WTC11 (cell line): Measurements from ENCODE around the gene ZDHHC21. TPM values are rescaled to one million over a fixed set of nuclear protein-coding genes. Genes with fewer than 3 reads are reported as not detected.

Experiments used
- ATAC-seq: fragments of 200-7000 bp; cut with Tn5 transposase; 2 replicates; pipeline ENCODE4 v1.10.0; 2021; ENCODE audit warnings: mild to moderate bottlenecking, moderate library complexity
- CTCF ChIA-PET: fragments of 300-600 bp; sonication (Branson Sonifier 250); formaldehyde crosslinking; loops from one replicate; lab custom pipeline; 2021; ENCODE audit warnings: antibody characterized with exemption; lab: Charles Lee
- POLR2A ChIA-PET: fragments of 350-600 bp; sonication (Branson Sonifier 250); formaldehyde crosslinking; loops from one replicate; lab custom pipeline; 2021; ENCODE audit warnings: antibody characterized with exemption; lab: Charles Lee
- DNase-seq: peaks from one replicate; pipeline ENCODE4 v3.0.0; 2021; ENCODE audit warnings: low spot score
- H3K27ac Mint-ChIP-seq: 2 replicates; pipeline ENCODE4 v1.8.0; 2021; ENCODE audit warnings: mixed read lengths
- H3K27me3 Mint-ChIP-seq: 2 replicates; pipeline ENCODE4 v1.8.0; 2021; ENCODE audit warnings: low read depth, mild to moderate bottlenecking, moderate library complexity, mixed read lengths
- H3K36me3 Mint-ChIP-seq: 2 replicates; pipeline ENCODE4 v1.8.0; 2021; ENCODE audit warnings: mixed read lengths
- H3K4me1 Mint-ChIP-seq: 2 replicates; pipeline ENCODE4 v1.8.0; 2022; ENCODE audit warnings: mixed read lengths
- H3K4me3 Mint-ChIP-seq: 2 replicates; pipeline ENCODE4 v1.8.0; 2021; ENCODE audit warnings: mild to moderate bottlenecking, moderate library complexity, mixed read lengths
- H3K9me3 Mint-ChIP-seq: 2 replicates; pipeline ENCODE4 v1.8.0; 2021; ENCODE audit warnings: mixed read lengths
- CREM ChIP-seq: sonication (generic); formaldehyde crosslinking; IDR thresholded peaks from 2 replicates; pipeline ENCODE4 v1.8.1; 2022; ENCODE audit warnings: mild to moderate bottlenecking, missing genetic modification reagents, moderate library complexity
- ESRRA ChIP-seq: sonication (generic); formaldehyde crosslinking; IDR thresholded peaks from 2 replicates; pipeline ENCODE4 v1.8.1; 2022; ENCODE audit warnings: mild to moderate bottlenecking, missing genetic modification reagents, borderline replicate concordance
- HMGA2 ChIP-seq: fragments of 250-450 bp; sonication (Bioruptor Pico); IDR thresholded peaks from 2 replicates; pipeline ENCODE4 v1.4.0; 2021; ENCODE audit warnings: mild to moderate bottlenecking, moderate library complexity
- IRF2 ChIP-seq: sonication (generic); formaldehyde crosslinking; IDR thresholded peaks from 2 replicates; pipeline ENCODE4 v1.8.0; 2022; ENCODE audit warnings: low read depth, missing genetic modification reagents, borderline replicate concordance
- JUN ChIP-seq: sonication (generic); formaldehyde crosslinking; IDR thresholded peaks from 2 replicates; pipeline ENCODE4 v1.8.0; 2023; ENCODE audit warnings: mild to moderate bottlenecking, missing genetic modification reagents
- NFATC4 ChIP-seq: fragments of 250-450 bp; sonication (Bioruptor Pico); IDR thresholded peaks from 2 replicates; pipeline ENCODE4 v1.9.0; 2021; ENCODE audit warnings: mild to moderate bottlenecking
- PREB ChIP-seq: sonication (generic); formaldehyde crosslinking; IDR thresholded peaks from 2 replicates; pipeline ENCODE4 v1.8.1; 2022; ENCODE audit warnings: mild to moderate bottlenecking, missing genetic modification reagents, moderate library complexity, borderline replicate concordance
- SP1 ChIP-seq: sonication (generic); formaldehyde crosslinking; conservative IDR thresholded peaks from 2 replicates; pipeline ENCODE4 v1.8.1; 2022; ENCODE audit warnings: missing genetic modification reagents
- STAT6 ChIP-seq: sonication (generic); formaldehyde crosslinking; conservative IDR thresholded peaks from 2 replicates; pipeline ENCODE4 v1.8.1; 2023; ENCODE audit warnings: mild to moderate bottlenecking, low read depth, missing genetic modification reagents, moderate library complexity
- TP53 ChIP-seq: sonication (generic); formaldehyde crosslinking; IDR thresholded peaks from 2 replicates; pipeline ENCODE4 v1.8.1; 2023; ENCODE audit warnings: mild to moderate bottlenecking, missing genetic modification reagents
- ZNF219 ChIP-seq: sonication (generic); formaldehyde crosslinking; IDR thresholded peaks from 2 replicates; pipeline ENCODE4 v1.8.0; 2023; ENCODE audit warnings: missing genetic modification reagents, mild to moderate bottlenecking, borderline replicate concordance
- ZNF263 ChIP-seq: sonication (generic); formaldehyde crosslinking; IDR thresholded peaks from 2 replicates; pipeline ENCODE4 v1.8.1; 2022; ENCODE audit warnings: low read depth, mild to moderate bottlenecking, moderate library complexity, missing genetic modification reagents
- ZNF512 ChIP-seq: sonication (generic); formaldehyde crosslinking; IDR thresholded peaks from 2 replicates; pipeline ENCODE4 v1.8.1; 2022; ENCODE audit warnings: missing genetic modification reagents, borderline replicate concordance
- total RNA-seq: library from RNA; stranded (reverse); gene quantifications from 3 replicates; pipeline ENCODE4 v1.2.3, GENCODE V29; 2021
- TF ChIP-seq, protein P1 (sequence below): sonication (generic); formaldehyde crosslinking; IDR thresholded peaks from 2 replicates; pipeline ENCODE4 v1.8.0; 2023; ENCODE audit warnings: missing genetic modification reagents
- TF ChIP-seq, protein P2 (sequence below): fragments of 250-450 bp; sonication (Bioruptor Pico); IDR thresholded peaks from 2 replicates; pipeline ENCODE4 v1.9.0; 2021; ENCODE audit warnings: mild to moderate bottlenecking
- TF ChIP-seq, protein P3 (sequence below): sonication (generic); formaldehyde crosslinking; IDR thresholded peaks from 2 replicates; pipeline ENCODE4 v1.8.0; 2022; ENCODE audit warnings: mild to moderate bottlenecking, missing genetic modification reagents
- TF ChIP-seq, protein P4 (sequence below): fragments of 250-450 bp; sonication (Bioruptor Pico); IDR thresholded peaks from 2 replicates; pipeline ENCODE4 v2.1.2; 2022; ENCODE audit warnings: mild to moderate bottlenecking, moderate library complexity
- TF ChIP-seq, protein P5 (sequence below): sonication (generic); formaldehyde crosslinking; IDR thresholded peaks from 2 replicates; pipeline ENCODE4 v1.8.1; 2023; ENCODE audit warnings: mild to moderate bottlenecking, missing genetic modification reagents, moderate library complexity
- TF ChIP-seq, protein P6 (sequence below): sonication (generic); formaldehyde crosslinking; IDR thresholded peaks from 2 replicates; pipeline ENCODE4 v1.8.1; 2023; ENCODE audit warnings: mild to moderate bottlenecking, missing genetic modification reagents

The ZDHHC21 gene
- total RNA-seq, 1 experiment from 2014 or later = 6.7 TPM

GRCh38 chr9:14690948-14691730 is 2.1 kb downstream of the ZDHHC21 start:
- Mint-ChIP-seq H3K4me1 (peaks cover 27% of the 10 kb centered on the region), H3K27me3 (peaks cover 15% of the 10 kb centered on the region), H3K36me3 (peaks cover 19% of the 10 kb centered on the region), H3K27ac (no peak overlapping the region), H3K4me3 (no peak overlapping the region), H3K9me3 (no peaks in the 10 kb centered on the region)
- CTCF ChIA-PET = no interaction called here
- POLR2A ChIA-PET = no interaction called here
- no peak for DNase-seq
- no peak for ATAC-seq
- no peak for TF ChIP-seq TP53 (CRISPR knock-in tag)
- TF ChIP-seq HMGA2 (CRISPR knock-in tag) = no peak
- TF ChIP-seq, protein P1, sequence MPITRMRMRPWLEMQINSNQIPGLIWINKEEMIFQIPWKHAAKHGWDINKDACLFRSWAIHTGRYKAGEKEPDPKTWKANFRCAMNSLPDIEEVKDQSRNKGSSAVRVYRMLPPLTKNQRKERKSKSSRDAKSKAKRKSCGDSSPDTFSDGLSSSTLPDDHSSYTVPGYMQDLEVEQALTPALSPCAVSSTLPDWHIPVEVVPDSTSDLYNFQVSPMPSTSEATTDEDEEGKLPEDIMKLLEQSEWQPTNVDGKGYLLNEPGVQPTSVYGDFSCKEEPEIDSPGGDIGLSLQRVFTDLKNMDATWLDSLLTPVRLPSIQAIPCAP (CRISPR knock-in tag) = no peak
- TF ChIP-seq, protein P2, sequence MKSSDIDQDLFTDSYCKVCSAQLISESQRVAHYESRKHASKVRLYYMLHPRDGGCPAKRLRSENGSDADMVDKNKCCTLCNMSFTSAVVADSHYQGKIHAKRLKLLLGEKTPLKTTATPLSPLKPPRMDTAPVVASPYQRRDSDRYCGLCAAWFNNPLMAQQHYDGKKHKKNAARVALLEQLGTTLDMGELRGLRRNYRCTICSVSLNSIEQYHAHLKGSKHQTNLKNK (CRISPR knock-in tag) = no peak
- no peak for TF ChIP-seq ZNF263 (CRISPR knock-in tag)
- TF ChIP-seq, protein P3, sequence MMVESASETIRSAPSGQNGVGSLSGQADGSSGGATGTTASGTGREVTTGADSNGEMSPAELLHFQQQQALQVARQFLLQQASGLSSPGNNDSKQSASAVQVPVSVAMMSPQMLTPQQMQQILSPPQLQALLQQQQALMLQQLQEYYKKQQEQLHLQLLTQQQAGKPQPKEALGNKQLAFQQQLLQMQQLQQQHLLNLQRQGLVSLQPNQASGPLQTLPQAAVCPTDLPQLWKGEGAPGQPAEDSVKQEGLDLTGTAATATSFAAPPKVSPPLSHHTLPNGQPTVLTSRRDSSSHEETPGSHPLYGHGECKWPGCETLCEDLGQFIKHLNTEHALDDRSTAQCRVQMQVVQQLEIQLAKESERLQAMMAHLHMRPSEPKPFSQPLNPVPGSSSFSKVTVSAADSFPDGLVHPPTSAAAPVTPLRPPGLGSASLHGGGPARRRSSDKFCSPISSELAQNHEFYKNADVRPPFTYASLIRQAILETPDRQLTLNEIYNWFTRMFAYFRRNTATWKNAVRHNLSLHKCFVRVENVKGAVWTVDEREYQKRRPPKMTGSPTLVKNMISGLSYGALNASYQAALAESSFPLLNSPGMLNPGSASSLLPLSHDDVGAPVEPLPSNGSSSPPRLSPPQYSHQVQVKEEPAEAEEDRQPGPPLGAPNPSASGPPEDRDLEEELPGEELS = no peak
- TF ChIP-seq IRF2 (CRISPR knock-in tag) = no peak
- no peak for TF ChIP-seq ESRRA (CRISPR knock-in tag)
- TF ChIP-seq ZNF512 = no peak
- TF ChIP-seq ZNF219 = no peak
- TF ChIP-seq JUN = no peak
- no peak for TF ChIP-seq STAT6 (CRISPR knock-in tag)
- TF ChIP-seq PREB (CRISPR knock-in tag) = no peak
- no peak for TF ChIP-seq CREM
- TF ChIP-seq SP1 (CRISPR knock-in tag) = no peak
- TF ChIP-seq, protein P4, sequence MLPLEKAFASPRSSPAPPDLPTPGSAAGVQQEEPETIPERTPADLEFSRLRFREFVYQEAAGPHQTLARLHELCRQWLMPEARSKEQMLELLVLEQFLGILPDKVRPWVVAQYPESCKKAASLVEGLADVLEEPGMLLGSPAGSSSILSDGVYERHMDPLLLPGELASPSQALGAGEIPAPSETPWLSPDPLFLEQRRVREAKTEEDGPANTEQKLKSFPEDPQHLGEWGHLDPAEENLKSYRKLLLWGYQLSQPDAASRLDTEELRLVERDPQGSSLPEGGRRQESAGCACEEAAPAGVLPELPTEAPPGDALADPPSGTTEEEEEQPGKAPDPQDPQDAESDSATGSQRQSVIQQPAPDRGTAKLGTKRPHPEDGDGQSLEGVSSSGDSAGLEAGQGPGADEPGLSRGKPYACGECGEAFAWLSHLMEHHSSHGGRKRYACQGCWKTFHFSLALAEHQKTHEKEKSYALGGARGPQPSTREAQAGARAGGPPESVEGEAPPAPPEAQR (CRISPR knock-in tag) = no peak
- TF ChIP-seq NFATC4 (CRISPR knock-in tag) = no peak
- TF ChIP-seq, protein P5, sequence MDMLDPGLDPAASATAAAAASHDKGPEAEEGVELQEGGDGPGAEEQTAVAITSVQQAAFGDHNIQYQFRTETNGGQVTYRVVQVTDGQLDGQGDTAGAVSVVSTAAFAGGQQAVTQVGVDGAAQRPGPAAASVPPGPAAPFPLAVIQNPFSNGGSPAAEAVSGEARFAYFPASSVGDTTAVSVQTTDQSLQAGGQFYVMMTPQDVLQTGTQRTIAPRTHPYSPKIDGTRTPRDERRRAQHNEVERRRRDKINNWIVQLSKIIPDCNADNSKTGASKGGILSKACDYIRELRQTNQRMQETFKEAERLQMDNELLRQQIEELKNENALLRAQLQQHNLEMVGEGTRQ (CRISPR knock-in tag) = no peak
- TF ChIP-seq, protein P6, sequence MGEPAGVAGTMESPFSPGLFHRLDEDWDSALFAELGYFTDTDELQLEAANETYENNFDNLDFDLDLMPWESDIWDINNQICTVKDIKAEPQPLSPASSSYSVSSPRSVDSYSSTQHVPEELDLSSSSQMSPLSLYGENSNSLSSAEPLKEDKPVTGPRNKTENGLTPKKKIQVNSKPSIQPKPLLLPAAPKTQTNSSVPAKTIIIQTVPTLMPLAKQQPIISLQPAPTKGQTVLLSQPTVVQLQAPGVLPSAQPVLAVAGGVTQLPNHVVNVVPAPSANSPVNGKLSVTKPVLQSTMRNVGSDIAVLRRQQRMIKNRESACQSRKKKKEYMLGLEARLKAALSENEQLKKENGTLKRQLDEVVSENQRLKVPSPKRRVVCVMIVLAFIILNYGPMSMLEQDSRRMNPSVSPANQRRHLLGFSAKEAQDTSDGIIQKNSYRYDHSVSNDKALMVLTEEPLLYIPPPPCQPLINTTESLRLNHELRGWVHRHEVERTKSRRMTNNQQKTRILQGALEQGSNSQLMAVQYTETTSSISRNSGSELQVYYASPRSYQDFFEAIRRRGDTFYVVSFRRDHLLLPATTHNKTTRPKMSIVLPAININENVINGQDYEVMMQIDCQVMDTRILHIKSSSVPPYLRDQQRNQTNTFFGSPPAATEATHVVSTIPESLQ (CRISPR knock-in tag) = no peak
